HUES48 (cell line): ENCODE data around the gene SLC22A15.
"Not testable (repeated sequence)": the region's sequence is repeated elsewhere in the genome, so short reads cannot be mapped to it uniquely, and the experiment has no call there.

ENCODE experiments used
- H3K27ac ChIP-seq: one replicate; pipeline ENCODE4 v1.7.0; 2013; ENCODE audit warnings: low read depth, low read length, inconsistent platforms
- H3K27me3 ChIP-seq: 2 replicates; pipeline ENCODE4 v1.6.1; 2013; ENCODE audit warnings: mild to moderate bottlenecking, low read length; ENCODE audit not compliant: control insufficient read depth, insufficient read depth
- H3K36me3 ChIP-seq: 2 replicates; pipeline ENCODE4 v1.6.1; 2013; ENCODE audit warnings: low read length; ENCODE audit not compliant: control insufficient read depth, insufficient read depth
- H3K4me1 ChIP-seq: 2 replicates; pipeline ENCODE4 v1.6.1; 2013; ENCODE audit warnings: mild to moderate bottlenecking, low read length; ENCODE audit not compliant: control insufficient read depth, insufficient read depth
- H3K4me3 ChIP-seq: 2 replicates; pipeline ENCODE4 v1.5.1; 2013; ENCODE audit warnings: mild to moderate bottlenecking, low read depth, low read length
- H3K9ac ChIP-seq: 2 replicates; pipeline ENCODE4 v1.6.1; 2013; ENCODE audit warnings: mild to moderate bottlenecking, low read depth, low read length, moderate library complexity
- H3K9me3 ChIP-seq: 2 replicates; pipeline ENCODE4 v1.6.1; 2013; ENCODE audit warnings: low read length; ENCODE audit not compliant: control insufficient read depth, insufficient read depth

SLC22A15 gene

DNA sequence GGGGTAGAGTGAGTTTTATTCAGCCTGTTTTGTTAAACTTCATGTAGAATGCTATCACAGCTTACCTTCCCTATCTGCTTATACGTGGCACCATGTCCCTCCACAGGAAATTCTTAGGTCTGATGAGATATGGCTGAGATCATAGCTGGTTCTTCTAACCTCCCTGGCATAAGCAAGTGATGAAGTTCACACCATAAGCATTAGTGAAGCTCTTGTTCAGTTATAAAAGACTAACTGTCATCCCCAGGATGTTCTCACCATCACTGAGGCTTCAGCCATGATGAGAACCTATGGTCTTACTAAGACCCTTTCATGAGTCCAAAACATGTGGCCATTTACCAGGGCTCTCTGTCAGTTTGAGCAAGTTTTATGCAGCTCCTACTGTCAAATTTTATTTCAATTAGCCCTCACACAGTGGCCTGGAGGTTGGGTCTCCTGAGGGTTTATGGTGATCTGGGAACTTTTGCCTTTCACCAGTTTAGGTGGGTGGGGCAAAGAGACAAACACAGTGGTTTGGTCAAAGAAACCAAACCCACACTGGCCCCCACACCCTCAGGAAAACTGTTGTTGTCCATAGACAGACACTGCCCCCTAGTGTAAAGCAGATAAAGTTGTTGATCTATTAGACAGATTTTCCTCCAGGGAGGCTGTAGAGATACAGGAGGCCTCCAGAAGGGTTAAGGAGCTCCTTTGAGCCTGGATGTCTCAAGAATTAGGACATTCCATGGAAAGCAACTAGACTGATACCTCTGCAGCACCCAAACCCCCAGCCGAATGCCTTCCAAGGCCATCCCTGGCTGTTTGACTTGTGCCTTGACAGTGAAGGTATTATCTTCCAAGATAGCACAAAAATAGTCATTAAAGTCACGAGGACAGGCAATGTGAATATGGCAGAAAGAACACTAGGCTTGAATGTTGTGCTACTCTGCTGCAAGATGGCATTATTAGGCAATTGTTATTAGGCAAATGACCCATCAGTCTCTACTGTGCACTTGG, 5.0 kb downstream of the SLC22A15 start:
- H3K4me1 ChIP-seq, result peaks cover 21% of the 10 kb centered on the region
- H3K9me3 ChIP-seq, result no peaks in the 10 kb centered on the region
- H3K27me3 ChIP-seq, result no peaks in the 10 kb centered on the region
- no peak overlapping the region for H3K27ac ChIP-seq
- no peak overlapping the region for H3K9ac ChIP-seq
- H3K4me3 ChIP-seq, result no peak overlapping the region
- H3K36me3 ChIP-seq, result no peaks in the 10 kb centered on the region

DNA sequence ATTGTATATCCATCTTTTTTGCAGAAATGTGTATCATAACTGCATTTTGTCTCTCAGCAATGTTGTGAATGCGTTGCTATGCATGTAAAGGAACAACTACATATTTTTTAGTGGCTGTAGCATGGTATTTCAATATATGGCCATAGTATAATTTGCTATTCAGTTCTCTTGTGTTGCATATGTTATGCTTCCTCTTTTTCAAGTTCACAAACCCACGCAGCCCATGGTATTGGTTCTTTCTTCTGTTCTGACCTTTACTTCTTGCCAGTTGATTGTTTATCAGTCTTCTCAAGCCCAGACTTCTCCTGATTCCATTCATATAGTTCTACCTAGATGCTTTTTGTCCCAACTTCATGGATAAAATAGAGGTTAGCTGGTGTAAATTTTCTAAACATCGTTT, 6.1 kb downstream of the SLC22A15 start:
- Histone ChIP-seq H3K36me3 (no peaks in the 10 kb centered on the region), H3K9me3 (no peaks in the 10 kb centered on the region), H3K9ac (no peak overlapping the region), H3K4me3 (no peak overlapping the region), H3K4me1 (peaks cover 18% of the 10 kb centered on the region), H3K27me3 (no peaks in the 10 kb centered on the region), H3K27ac (no peak overlapping the region)

DNA sequence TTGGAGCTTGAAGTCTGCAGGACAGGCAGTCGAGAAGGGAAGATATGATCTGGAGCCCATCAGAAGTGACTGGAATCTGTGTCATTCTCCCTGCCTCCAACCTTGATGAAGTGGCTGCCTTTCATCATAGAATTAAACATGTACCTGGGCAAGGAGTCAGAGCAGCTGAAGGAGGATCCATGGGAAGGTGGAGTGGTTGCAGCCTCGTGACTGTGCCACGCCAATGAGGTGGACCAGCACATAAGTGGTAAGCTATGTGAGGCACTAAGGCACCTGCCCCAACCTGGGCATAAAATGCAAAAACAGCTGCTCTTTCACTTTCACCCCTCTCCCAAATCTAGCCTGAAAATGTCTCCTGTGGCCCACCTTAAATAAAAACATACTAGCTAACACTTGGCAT, 7.3 kb downstream of the SLC22A15 start:
- Histone ChIP-seq H3K36me3 (no peaks in the 10 kb centered on the region), H3K4me3 (no peak overlapping the region), H3K27me3 (no peaks in the 10 kb centered on the region), H3K27ac (no peak overlapping the region), H3K9me3 (no peaks in the 10 kb centered on the region), H3K4me1 (peaks cover 6% of the 10 kb centered on the region), H3K9ac (no peak overlapping the region)

DNA sequence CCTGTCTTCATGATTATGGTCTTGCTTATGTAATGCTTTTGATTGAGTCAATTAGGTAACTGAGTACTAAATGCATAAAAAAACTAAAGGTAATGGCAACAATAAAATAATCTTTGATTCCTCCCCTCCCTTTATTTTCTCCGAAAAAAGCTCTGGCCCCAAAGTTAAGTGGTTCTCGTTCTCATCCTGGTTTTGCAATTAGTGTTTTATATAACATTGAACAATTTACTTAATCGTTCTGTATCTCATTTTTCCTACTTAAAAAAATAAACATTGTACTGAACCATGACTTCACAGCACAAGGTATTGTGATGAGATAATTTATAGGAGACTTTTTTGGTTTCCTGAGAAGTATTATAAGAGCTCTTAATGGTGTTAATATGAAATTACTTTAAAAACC, 11.3 kb downstream of the SLC22A15 start:
- Histone ChIP-seq H3K9ac (no peak overlapping the region), H3K4me3 (no peak overlapping the region), H3K9me3 (no peaks in the 10 kb centered on the region), H3K36me3 (no peaks in the 10 kb centered on the region), H3K4me1 (no peaks in the 10 kb centered on the region), H3K27me3 (no peaks in the 10 kb centered on the region), H3K27ac (no peak overlapping the region)

DNA sequence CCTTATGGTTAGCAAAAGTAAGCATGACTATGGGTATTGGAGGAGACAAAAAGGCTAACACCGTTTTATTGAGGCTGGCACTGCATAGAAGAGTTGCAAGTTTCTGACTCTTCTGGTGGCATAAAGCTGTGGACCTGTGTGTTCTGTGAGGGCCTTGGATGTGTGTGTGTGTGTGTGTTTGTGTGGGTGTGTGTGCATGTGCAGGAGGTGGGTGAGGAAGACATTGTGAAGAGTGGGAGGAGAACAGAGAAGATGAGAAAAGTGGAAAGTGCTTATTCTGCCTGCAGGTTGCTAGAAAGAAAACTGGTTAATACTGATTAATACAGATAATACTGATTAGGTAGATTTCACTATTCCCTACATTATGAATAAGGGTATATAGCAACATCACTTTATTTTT, 12.6 kb downstream of the SLC22A15 start:
- no peaks in the 10 kb centered on the region for H3K9me3 ChIP-seq
- no peak overlapping the region for H3K4me3 ChIP-seq
- no peak overlapping the region for H3K9ac ChIP-seq
- H3K4me1 ChIP-seq, result no peaks in the 10 kb centered on the region
- no peaks in the 10 kb centered on the region for H3K27me3 ChIP-seq
- no peaks in the 10 kb centered on the region for H3K36me3 ChIP-seq
- H3K27ac ChIP-seq, result no peak overlapping the region

DNA sequence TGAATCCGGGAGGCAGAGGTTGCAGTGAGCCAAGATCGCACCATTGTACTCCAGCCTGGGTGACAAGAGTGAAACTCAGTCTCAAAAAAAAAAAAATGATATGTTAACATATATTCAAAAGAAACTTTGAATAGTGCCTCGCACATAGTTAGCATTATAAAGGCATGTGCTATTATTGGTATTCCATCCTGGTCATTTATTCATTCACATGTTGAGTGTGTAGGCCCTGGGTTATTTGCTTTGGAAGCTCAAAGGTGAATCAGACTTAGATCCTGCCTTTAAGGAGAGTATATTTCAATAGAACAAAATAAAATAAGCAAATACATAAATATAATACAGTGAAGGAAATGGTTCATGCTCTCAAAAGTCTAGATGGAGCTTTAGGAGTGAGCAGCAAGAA, 13.4 kb downstream of the SLC22A15 start:
- H3K36me3 ChIP-seq, result no peaks in the 10 kb centered on the region
- no peak overlapping the region for H3K9ac ChIP-seq
- no peaks in the 10 kb centered on the region for H3K4me1 ChIP-seq
- H3K27me3 ChIP-seq, result no peaks in the 10 kb centered on the region
- H3K9me3 ChIP-seq, result no peaks in the 10 kb centered on the region
- no peak overlapping the region for H3K27ac ChIP-seq
- no peak overlapping the region for H3K4me3 ChIP-seq

DNA sequence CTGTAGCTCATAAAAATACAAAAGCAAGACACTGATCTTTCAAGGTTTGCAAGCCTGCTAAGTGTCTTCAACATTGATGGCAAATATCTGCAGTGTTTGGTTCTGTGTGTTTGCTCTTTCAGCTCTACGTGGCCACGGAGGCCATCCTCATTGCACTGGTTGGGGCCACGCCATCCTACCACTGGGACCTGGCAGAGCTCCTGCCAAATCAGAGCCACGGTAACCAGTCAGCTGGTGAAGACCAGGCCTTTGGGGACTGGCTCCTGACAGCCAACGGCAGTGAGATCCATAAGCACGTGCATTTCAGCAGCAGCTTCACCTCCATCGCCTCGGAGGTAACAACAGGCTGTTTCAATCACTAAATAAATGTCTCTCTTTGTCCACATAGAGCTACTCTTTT, 15.6 kb downstream of the SLC22A15 start:
- Histone ChIP-seq H3K4me1 (no peaks in the 10 kb centered on the region), H3K9me3 (no peaks in the 10 kb centered on the region), H3K27me3 (no peaks in the 10 kb centered on the region), H3K36me3 (no peaks in the 10 kb centered on the region; the same call in 1 of the 2 replicates), H3K9ac (no peak overlapping the region), H3K4me3 (no peak overlapping the region), H3K27ac (no peak overlapping the region)

DNA sequence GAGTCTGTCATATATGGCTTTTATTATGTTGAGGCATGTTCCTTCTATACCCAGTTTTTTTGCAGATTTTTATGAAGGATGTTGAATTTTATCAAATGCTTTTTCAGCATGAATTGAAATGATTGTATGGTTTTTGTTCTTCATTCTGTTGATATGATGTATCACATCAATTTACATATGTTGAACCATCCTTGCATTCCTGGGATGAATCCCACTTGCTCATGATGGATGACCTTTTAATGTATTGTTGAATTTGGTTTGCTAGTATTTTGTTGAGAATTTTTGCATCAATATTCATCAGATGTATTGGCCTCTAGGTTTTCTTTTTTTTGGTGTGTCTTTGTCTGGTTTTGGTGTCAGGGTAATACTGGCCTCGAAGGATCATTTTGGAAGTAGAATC, 21.6 kb downstream of the SLC22A15 start:
- H3K4me1 ChIP-seq, H3K9me3 ChIP-seq, H3K9ac ChIP-seq, H3K4me3 ChIP-seq, H3K36me3 ChIP-seq, H3K27me3 ChIP-seq, H3K27ac ChIP-seq: not testable (repeated sequence)

DNA sequence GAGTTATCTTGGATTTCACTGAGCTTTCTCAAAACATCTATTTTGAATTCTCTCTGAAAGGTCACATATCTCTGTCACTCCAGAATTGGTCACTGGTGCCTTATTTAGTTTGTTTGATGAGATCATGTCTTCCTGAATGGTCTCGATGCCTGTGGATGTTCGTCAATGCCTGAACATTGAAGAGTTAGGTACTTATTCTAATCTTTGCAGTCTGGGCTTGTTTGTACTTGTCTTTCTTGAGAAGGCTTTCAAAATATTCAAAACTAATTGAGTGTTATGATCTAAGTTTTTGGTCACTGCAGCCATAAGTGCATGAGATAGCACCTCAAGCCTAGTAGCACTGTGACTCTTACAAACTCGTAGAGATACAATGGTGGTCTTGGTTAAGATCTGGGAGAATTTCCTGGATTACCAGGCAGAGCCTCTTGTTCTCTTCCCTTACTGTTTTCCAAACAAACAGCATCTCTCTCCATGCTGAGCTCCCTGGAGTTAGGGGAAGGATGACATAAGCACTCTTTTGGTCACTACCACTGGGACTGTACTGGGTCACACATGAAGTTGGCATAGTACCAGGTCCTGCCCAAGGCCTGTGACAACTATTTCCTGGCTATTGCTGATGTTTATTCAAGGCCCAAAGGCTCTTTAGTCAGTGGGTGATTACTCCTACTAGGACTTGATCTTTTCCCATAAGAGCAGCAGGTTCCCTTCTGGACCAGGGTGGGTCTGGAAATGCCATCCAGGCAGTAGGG, 25.6 kb downstream of the SLC22A15 start:
- no peak overlapping the region for H3K9ac ChIP-seq
- no peak overlapping the region for H3K4me3 ChIP-seq
- H3K36me3 ChIP-seq, result no peaks in the 10 kb centered on the region; the same call in 1 of the 2 replicates
- H3K27me3 ChIP-seq, result no peaks in the 10 kb centered on the region
- peaks cover 11% of the 10 kb centered on the region for H3K4me1 ChIP-seq
- H3K27ac ChIP-seq, result no peak overlapping the region
- H3K9me3 ChIP-seq, result no peaks in the 10 kb centered on the region

DNA sequence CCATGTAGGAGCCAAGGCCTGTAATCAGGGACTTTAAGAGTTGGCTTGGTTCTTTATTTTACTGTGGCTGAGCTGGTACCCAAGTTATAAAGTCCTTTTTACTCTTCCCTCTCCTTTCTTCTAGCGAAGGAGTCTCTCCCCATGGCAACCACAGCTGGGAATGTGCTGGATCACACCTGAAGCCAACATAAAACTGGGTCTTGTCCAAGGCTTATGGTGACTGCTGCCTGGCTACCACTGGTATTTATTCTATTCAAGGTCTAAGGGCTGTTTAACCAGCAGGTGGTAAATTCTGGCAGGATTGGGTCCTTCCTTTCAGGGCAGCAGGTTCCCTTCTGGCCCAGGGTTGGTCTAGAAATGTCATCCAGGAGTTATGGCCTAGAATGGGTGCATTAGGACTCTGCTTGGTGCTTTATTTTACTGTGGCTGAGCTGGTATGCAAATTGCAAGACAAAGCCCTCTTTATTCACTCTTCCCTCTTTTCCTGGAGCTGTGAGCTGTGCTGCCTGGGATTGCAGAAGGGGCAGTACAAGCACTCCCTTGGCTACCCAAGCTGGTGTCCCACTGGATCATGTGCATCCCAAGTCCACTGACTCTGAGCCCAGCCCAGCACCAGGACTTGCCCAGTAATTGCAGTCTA, 26.6 kb downstream of the SLC22A15 start:
- Histone ChIP-seq H3K27me3 (no peaks in the 10 kb centered on the region), H3K36me3 (no peaks in the 10 kb centered on the region), H3K4me3 (no peak overlapping the region), H3K27ac (no peak overlapping the region), H3K4me1 (peaks cover 11% of the 10 kb centered on the region), H3K9ac (no peak overlapping the region), H3K9me3 (no peaks in the 10 kb centered on the region)

DNA sequence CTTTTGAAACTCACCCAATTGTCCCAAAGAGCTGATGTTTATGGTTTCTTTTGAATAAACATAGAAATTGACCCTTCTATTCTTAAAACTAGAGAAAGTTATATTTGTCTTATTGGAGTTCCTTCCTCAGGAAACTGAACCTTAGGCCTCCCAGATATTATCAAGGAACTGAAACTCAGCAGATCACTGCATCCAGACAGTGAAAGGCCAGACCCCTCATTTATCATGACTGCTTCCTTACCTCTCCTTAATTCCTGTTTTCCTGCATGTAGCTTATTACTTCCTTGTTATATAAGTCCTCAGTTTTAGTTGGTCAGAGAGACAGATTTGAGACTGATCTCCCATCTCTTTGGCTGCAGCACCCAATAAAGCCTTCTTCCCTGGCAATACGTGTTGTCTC, 27.5 kb downstream of the SLC22A15 start:
- Histone ChIP-seq H3K4me3 (no peak overlapping the region), H3K27me3 (no peaks in the 10 kb centered on the region), H3K9ac (no peak overlapping the region), H3K27ac (no peak overlapping the region), H3K4me1 (peaks cover 11% of the 10 kb centered on the region), H3K9me3 (no peaks in the 10 kb centered on the region), H3K36me3 (no peaks in the 10 kb centered on the region)
